Stimulated activated CD8-positive, alpha-beta memory T cell treated with anti-CD3 and anti-CD28 coated beads, Interleukin-12 subunit alpha, Interleukin-12 subunit beta, amount 100 ng/mL, for 24 hours (primary cell): ENCODE data around the gene IDS.
"Not testable (repeated sequence)": the region's sequence is repeated elsewhere in the genome, so short reads cannot be mapped to it uniquely, and the experiment has no call there.

Experiments used
- DNase-seq: peaks from one replicate; pipeline ENCODE4 v3.0.0-alpha.2; 2020; ENCODE audit errors: extremely low read depth

Gene IDS

DNA sequence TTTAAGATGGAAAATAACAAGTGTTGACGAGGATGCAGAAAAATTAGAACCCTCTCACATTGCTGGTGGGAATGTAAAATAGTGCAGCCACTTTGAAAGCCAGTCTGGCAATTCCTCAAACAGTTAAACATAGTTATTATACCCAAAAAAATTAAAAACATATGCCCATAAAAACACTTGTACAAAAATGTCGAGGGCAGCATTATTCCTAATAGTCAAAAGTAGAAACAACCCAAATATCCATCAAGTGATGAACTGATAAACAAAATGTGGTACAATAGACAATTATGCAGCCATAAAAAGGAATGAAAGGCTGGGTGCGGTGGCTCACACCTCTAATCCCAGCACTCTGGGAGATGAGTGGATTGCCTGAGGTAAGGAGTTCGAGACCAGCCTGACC, 6.3 kb downstream of the IDS start:
- DNase-seq, result no peak

DNA sequence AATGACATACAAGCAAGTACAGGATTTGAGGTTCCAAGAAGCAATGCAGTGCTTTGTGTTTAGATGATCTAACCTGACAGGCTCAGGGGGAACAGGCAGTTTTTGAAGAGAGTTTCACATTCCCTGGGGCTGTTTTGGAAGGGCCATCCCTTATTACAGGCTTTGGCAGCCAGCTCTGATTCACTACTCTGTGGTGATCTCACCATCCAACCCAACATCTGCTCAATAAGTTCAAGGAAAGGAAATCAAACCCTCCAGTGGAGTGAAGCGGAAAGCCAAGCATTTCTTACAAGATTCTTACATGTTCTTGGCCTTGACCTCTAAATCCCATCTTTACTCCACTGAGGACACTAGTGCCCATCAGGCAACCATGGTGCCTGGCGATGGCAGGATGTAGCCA, 7.5 kb downstream of the IDS start:
- no peak for DNase-seq

- no peak for DNase-seq
Measured at GRCh38 chrX:149497054-149497453, 8.1 kb downstream of the IDS start.

- DNase-seq, result no peak
Measured at GRCh38 chrX:149495573-149496071, 9.5 kb downstream of the IDS start.

GRCh38 chrX:149494844-149495565, 10.1 kb downstream of the IDS start:
- no peak for DNase-seq

DNA sequence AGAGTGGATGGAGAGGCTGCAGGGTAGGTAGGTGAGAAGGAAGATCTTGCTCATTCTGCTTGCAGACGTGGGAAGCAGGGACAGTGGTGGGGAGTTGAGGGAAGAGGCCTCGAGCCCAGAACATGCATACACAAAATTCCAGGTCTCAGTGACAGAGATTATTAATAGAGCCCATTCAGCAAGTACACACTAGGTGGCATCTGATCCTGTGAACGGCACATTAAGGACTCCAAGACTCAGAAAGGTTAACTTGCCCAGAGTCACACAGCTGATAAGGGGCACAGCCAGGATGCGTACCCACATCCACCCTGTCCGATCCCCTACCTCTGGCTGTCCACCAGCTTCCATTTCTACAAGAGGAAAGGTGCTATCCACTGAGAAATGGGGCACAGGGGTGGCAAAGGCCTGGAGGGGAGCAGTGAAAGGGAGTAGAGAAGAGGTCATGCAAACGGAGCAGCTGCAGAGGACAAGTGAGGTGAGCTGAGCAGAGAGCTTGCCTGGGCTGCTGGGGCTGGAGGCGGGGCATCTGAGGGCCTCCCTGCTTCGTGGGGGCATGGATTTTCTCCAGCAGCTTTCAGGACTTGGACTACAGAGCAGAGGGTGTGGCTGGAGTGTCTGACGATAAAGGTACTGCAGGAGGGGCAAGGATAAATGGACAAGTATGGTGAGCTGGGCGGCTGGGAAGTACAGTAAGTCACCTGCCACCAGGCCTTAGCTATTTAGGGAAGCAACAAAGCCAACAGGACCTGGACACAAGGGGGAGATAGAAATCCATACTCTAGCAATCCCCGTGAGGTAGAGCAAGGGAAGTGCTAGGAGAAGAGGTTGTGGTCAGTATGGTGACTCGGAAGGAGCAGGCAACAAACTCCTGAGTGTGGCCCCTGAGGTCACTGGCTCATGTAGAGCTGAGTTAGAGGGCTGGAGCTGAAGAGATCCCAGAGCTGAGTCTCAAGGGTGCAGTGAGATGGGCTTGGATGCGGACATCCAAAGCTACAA, 11.2 kb downstream of the IDS start:
- no peak for DNase-seq

- DNase-seq, result no peak
Measured at GRCh38 chrX:149491812-149492211, 13.3 kb downstream of the IDS start.

DNA sequence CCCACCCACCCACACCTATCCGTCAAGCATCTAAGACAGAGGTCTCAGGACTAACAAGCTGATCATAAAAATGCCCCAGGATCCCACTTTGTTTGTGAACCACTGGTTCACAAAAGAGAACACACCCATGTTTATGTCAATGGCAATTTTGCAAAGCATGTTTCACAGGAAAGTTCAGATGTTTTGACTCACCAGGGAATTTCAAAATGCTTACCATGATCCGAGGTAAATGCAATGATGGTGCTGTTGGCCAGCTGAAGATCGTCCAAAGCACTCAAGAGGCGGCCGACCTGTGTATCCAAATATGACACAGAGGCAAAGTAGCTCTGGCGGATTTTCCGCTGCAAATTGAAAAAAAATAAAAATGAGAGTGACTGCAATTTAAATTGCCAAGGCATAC, 15.0 kb downstream of the IDS start:
- no peak for DNase-seq

- DNase-seq, result not testable (repeated sequence)
Measured at GRCh38 chrX:149488411-149489052, 16.6 kb downstream of the IDS start.

DNA sequence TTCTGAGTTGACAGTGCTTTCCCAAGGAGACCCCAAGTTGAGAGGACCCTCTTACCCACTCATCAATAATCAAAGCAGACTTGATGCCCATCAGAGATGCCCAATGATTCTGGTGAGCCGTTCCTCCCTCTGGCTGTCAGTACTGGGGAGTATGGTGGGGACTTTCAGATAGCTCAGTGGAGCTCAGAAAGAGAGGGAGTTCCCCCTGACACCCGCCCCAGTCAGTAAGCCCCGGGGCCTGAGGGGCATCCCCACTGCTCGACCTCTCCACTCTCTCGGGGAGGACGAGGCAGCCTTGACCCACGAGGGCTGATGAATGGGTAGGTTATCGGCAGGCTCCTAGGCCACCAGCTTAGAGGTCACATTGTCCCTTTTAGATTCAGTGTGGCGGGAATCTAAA, 17.1 kb downstream of the IDS start:
- DNase-seq, result not testable (repeated sequence)

DNA sequence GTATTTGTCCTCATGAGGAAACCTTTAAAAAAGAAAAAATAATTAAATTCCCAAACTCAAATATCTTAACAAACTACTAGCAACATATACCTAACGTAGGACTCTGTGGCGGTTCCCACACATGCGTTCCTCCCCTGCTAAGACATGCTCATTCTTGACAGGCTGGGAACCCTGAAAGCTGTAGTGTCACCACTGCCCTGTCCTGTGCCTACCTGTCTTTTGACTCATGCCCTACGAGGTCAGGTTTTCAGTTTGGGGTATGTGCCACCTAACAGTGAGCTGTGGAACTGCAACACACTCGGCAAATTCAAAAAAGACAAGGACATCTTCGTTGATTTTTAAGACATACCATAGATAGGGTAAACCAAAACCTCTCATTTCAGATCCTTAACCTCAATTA, 17.8 kb downstream of the IDS start:
- no peak for DNase-seq

- DNase-seq, result no peak
Measured at GRCh38 chrX:149476513-149476912, 28.6 kb downstream of the IDS start.

DNA sequence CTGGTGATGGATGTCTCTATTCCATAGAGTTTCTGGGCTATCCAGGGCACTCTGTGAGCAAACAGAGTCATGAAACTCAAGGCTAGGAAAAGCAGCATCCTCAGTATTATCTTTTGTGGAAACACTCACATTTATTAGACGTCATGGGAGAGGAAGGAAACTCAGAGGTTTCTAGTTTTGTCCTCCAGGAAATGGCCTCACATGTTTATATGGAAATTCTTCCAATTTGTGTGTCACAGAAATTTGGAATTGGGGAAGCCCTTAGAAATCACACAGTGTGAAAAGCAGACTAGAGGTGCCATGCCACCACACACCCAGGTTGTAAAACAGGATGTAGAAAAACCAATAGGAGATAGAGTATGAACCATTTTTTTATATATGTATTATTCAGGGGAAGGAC, 31.1 kb downstream of the IDS start:
- no peak for DNase-seq

DNA sequence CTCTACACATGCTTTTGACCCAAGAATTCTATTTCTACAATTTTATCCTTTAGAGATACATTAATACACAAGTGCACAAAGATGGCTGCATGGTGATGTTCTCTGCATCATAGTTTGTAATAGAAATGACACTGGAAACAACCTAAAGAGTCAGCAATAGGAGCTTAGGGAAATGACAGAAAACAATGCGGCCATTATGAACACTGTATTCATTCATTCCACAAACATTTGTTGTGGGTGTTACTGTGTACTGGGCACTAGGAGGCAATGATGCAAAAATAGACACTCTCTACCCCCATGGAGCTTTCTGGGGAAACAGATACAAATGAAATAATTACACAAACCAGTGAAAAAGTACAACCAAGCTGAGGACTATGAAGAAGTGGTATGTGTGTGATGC, 32.0 kb downstream of the IDS start:
- DNase-seq, result no peak

- DNase-seq, result no peak
Measured at GRCh38 chrX:149472625-149473024, 32.5 kb downstream of the IDS start.

DNA sequence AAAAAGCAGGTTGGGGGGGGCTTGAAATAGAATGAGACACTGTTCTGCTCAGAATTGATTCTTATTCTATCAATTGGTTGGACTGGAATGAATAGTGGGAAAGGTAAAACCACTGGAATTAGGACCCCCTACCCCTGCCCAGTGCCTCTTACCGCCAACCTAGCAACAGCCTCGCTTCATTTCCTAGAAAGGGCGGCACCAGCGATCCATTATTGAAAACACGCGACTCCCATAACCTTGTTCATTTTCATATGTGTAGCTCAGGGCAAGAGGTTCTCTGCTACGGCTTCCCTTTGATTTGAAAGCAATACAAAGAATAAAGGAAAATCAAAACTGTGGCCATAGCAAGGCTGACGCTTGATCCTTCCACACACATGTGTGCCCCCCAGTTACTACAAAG, 33.7 kb downstream of the IDS start:
- DNase-seq, result no peak

DNA sequence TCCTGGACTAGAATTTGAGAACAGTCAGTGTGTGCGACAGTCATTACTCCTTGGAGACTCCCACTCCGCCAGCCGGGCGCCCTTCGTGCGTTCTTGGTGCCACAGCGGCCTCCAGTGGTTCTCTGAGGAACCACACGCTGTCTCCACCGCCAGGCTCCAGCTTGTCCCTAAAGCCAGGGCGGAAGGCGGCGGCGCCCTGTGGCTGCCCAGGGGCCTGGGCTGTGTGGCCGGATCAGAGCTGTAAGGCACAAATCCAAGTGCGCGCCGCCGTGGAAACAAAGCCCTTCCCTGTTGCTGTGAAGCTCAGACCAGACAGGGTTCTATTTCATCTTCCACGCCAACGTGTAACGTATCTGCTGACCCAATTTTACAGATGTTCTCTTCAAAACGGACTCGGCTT, 34.2 kb downstream of the IDS start:
- DNase-seq, result peak; percentile 3

- no peak for DNase-seq
Measured at GRCh38 chrX:149469406-149469805, 35.7 kb downstream of the IDS start.

DNA sequence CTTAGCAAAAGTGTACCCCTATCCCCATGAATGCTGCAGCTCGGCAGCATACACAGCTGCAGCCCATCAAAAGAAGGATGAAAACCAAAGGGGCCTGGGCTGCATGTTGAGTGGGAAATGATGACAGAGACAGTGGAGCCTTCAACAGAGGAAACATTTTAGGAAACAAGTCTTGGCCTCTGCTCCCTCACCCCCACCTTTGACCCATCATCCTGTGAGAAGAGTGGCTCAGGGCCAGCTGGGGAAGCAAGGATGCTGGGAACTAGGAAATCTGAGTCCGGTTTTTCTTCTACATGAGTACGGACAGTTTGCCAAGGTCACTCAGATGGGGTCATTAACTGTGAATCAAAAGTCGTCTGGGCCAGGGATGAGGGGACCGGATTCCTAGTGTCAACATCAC, 37.2 kb downstream of the IDS start:
- DNase-seq, result no peak

DNA sequence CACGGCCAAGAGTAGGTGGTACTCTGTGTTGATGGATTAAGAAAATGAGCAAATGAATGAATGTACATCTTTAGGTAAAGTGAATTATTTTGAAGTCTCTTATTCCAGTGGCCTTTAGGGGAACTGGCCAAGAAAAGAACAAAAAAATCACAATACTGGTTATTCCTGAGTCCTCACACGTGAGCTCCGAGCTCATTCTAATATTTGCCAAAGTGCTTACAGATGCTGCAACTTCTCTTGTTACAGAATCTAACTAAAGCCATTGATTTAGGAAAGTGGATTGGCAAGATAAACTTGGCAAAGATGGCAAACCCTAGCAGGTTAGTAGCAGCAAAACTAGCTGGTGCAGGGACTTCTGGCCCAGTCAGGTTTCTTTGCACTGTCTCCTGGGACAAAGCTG, 37.6 kb downstream of the IDS start:
- no peak for DNase-seq

DNA sequence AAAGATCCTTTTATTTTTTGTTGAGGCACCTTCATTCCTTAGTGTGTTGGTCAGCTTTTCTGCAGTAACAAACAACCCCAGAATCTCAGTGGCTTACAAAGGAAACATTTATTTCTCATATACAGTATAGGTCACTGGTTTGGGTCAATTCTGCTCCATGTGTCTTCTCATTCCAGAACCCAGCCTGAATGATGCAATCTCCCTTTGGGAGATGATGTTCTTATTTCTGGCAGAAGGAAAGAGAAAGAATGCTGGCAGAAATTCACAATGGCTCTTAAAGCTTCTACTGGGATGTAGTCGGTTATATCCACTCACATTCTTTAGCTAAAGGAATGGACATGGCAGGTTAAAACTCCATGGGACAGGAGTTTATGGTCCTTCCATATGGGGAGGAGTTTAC, 42.3 kb downstream of the IDS start:
- DNase-seq, result no peak

DNA sequence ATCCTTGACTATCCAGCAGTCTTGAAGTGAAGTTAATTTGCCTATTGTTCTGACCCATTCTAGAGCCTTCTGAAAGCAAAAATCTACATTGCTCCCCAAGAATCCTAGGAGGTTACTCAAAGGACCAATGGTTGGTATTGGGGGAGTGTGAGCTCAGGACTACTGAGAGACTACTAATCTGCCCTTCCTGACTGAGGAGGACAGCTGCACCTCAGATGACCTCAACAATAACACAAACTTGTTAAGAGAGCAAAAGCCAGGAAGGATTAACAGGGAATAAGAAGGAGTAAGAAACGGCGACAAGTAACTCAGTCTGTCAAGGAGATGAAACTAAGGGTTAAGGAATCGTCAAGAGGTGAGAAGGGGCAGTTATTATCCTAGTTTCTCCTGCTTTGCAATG, 43.4 kb downstream of the IDS start:
- no peak for DNase-seq
